Measurements from ENCODE around the gene TMEM256. TPM values are rescaled to one million over a fixed set of nuclear protein-coding genes. Genes with fewer than 3 reads are reported as not detected.

TMEM256 gene
- total RNA-seq, 4 donors from 2014 or later: 28.9 to 65.6 (median 50.2) TPM

GRCh38 chr17:7410634-7411426 lies 6.9 kb upstream of the TMEM256 start:
- TF ChIP-seq POLR2A (IDR thresholded peaks at IDR 0.05) (no peak), CTCF (IDR thresholded peaks at IDR 0.05 in 4 of 5, conservative IDR thresholded peaks at IDR 0.05 in 1 of 5) (no peak)

GRCh38 chr17:7409716-7410115 lies 5.8 kb upstream of the TMEM256 start:
- TF ChIP-seq CTCF (IDR thresholded peaks at IDR 0.05 in 4 of 5, conservative IDR thresholded peaks at IDR 0.05 in 1 of 5) (no peak), POLR2A (IDR thresholded peaks at IDR 0.05) (no peak)
- no peaks in the 10 kb centered on the region for H3K36me3 ChIP-seq
- H3K27ac ChIP-seq: no peak overlapping the region
- ATAC-seq (no peak), DNase-seq (no peak)
- intact Hi-C loops (cut with DNase I; ENCODE audit: low total_unique reads) (loop anchor here (10.0 kb wide), 1 partner anchor 275 kb away; the partner anchor contains the start of genes TP53 and WRAP53), in situ Hi-C loops (cut with MboI; ENCODE audit: low sequenced_read_pairs in 4 of 4) (no loop called here)
- H3K4me1 ChIP-seq: peaks cover 3 to 9% of the 10 kb centered on the region in 2 donors
- no peaks in the 10 kb centered on the region for H3K27me3 ChIP-seq
- no peak overlapping the region for H3K4me3 ChIP-seq
- no peaks in the 10 kb centered on the region for H3K9me3 ChIP-seq

More at GRCh38 chr17:7410634-7411426, 6.9 kb upstream of the TMEM256 start:
- H3K4me3 ChIP-seq: no peak overlapping the region
- DNase-seq (no peak), ATAC-seq (no peak)
- intact Hi-C loops (cut with DNase I; ENCODE audit: low total_unique reads): no loop called here
- H3K4me1 ChIP-seq: peaks cover 0 to 3% of the 10 kb centered on the region in 2 donors
- H3K27me3 ChIP-seq: no peaks in the 10 kb centered on the region
- no peaks in the 10 kb centered on the region for H3K36me3 ChIP-seq
- in situ Hi-C loops (cut with MboI; ENCODE audit: low sequenced_read_pairs in 4 of 4): no loop called here
- H3K9me3 ChIP-seq: no peaks in the 10 kb centered on the region
- no peak overlapping the region for H3K27ac ChIP-seq

GRCh38 chr17:7408863-7409262 lies 5.0 kb upstream of the TMEM256 start:
- ATAC-seq: no peak
- H3K36me3 ChIP-seq: no peaks in the 10 kb centered on the region
- H3K4me3 ChIP-seq: no peak overlapping the region
- intact Hi-C loops (cut with DNase I; ENCODE audit: low total_unique reads): loop anchor here (10.0 kb wide), 1 partner anchor 276 kb away; the partner anchor contains the start of genes TP53 and WRAP53
- H3K27me3 ChIP-seq: no peaks in the 10 kb centered on the region
- in situ Hi-C loops (cut with MboI; ENCODE audit: low sequenced_read_pairs in 4 of 4): no loop called here
- no peak overlapping the region for H3K27ac ChIP-seq
- no peak for TF ChIP-seq CTCF (IDR thresholded peaks at IDR 0.05 in 4 of 5, conservative IDR thresholded peaks at IDR 0.05 in 1 of 5)
- TF ChIP-seq POLR2A (IDR thresholded peaks at IDR 0.05): no peak
- H3K4me1 ChIP-seq: peaks cover 3 to 9% of the 10 kb centered on the region in 2 donors
- H3K9me3 ChIP-seq: no peaks in the 10 kb centered on the region
- no peak for DNase-seq

GRCh38 chr17:7408252-7408727 lies 4.4 kb upstream of the TMEM256 start:
- ATAC-seq: no peak
- Histone ChIP-seq H3K36me3 (no peaks in the 10 kb centered on the region), H3K4me3 (no peak overlapping the region), H3K9me3 (no peaks in the 10 kb centered on the region), H3K27ac (no peak overlapping the region), H3K27me3 (no peaks in the 10 kb centered on the region), H3K4me1 (peaks cover 3 to 9% of the 10 kb centered on the region in 2 donors)
- intact Hi-C loops (cut with DNase I; ENCODE audit: low total_unique reads) (loop anchor here (10.0 kb wide), 1 partner anchor 277 kb away; the partner anchor contains the start of genes TP53 and WRAP53), in situ Hi-C loops (cut with MboI; ENCODE audit: low sequenced_read_pairs in 4 of 4) (no loop called here)
- DNase-seq: no peak
- TF ChIP-seq CTCF (IDR thresholded peaks at IDR 0.05 in 4 of 5, conservative IDR thresholded peaks at IDR 0.05 in 1 of 5) (no peak), POLR2A (IDR thresholded peaks at IDR 0.05) (no peak)

All from gastrocnemius medialis (tissue), 4 donors.